GM18951 (cell line): Measurements from ENCODE around the gene HIVEP3.

Source experiments
- POLR2A ChIP-seq: IDR thresholded peaks from 4 replicates; pipeline ENCODE4 v1.6.1; 2011; ENCODE audit warnings: mild to moderate bottlenecking; ENCODE audit not compliant: insufficient read length, insufficient read depth; ENCODE audit errors: extremely low read depth
- in situ Hi-C: fragments of 300-500 bp; cut with MboI; formaldehyde crosslinking; loops from one replicate; pipeline ENCODE4 v1.12.0; 2022; ENCODE audit warnings: low sequenced_read_pairs, mixed read lengths, inconsistent platforms; ENCODE audit not compliant: unreplicated experiment

The HIVEP3 gene

DNA sequence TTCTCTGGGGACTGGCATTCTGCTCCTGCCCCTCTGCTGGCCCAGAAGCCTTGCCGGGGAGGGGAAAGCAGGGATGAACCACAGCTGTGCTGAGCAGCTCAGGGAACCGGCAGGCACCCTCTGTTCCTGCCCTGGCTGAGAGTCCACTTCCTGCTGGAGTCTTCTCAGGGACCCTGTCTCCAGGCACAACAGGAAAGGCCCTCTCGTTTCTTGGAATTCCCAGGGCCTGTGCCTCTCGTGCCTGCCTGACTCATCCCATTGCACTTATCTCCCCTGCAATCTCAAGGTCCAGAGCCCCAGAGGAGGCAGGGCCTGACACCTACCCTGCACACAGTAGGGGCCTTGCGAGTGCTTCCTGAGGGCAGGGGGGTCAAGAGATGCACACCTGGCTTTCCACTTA is 433.1 kb downstream of the HIVEP3 start:
- TF ChIP-seq POLR2A, result no peak
- in situ Hi-C loops, result no loop called here

DNA sequence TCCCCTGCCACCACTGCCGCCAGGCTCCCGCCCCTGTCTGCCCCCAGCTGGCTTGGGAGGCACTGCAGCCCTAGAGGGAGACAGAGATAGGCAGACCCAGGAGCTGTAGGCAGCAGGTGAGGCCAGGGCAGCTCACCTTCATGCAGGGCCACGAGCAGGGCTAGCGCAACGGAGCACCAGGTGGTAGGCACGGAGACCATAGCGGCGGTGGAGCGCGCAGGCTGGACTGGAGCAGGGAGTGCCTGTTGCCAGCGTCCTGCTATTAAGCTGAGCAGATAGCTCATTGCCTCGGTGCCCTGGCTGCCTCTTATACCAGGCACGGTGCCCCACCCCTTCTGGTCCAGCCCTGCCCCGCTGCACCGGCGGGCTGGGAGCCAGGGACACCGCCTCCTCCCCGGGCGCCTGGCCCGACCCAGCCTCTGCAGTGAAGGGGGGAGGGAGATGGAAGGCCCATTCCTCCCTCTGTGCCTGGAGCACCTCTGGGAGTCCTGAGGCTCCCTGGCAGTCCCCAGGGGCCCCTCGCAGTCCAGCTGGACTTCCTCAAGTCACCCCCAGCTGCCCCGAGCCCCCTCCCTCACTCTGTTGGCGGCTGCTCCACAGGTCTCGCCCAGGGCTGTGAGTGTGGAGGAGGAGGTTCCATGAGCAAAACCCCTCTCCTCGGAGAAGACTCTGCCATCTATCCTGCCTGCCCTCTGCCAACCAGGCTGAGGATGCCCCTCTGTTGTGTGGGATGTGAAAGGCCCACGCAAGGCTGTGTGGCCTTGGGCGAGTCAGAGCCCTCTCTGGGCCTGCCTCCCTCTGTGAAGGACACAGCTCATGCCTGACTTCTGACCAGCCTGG is 434.1 kb downstream of the HIVEP3 start, which contains the start of gene EDN2:
TSS of gene EDN2 (minus strand) at position 282 of the 840 bp plus-strand sequence. CDS start at position 200, 82 bp downstream.
- TF ChIP-seq POLR2A, result no peak
- in situ Hi-C loops, result no loop called here

DNA sequence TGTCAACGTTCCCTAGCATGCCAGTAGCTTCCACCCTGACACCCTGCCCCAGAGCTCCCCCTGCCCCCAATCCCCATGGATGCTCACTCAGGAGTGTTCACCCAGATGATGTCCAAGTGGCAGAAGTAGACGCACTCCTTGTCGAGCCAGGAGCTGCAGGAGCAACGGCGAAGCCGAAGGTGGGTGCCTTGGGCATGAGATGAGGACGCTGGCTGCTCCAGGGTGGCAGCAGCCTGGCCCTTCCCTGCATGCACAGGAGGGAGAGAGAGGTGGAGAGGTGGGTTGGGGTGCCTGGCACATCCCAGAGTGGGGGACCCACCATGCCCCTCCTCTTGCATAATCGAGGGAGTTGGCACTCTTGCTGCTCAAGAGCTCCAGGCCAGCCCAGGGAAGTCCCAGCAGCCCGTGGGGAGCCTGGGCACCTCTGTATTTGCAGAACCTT is 434.7 kb downstream of the HIVEP3 start:
- TF ChIP-seq POLR2A, result no peak
- in situ Hi-C loops, result no loop called here

- in situ Hi-C loops, result no loop called here
- TF ChIP-seq POLR2A, result no peak
Observed at GRCh38 chr1:41483001-41483850, 435.5 kb downstream of the HIVEP3 start.

DNA sequence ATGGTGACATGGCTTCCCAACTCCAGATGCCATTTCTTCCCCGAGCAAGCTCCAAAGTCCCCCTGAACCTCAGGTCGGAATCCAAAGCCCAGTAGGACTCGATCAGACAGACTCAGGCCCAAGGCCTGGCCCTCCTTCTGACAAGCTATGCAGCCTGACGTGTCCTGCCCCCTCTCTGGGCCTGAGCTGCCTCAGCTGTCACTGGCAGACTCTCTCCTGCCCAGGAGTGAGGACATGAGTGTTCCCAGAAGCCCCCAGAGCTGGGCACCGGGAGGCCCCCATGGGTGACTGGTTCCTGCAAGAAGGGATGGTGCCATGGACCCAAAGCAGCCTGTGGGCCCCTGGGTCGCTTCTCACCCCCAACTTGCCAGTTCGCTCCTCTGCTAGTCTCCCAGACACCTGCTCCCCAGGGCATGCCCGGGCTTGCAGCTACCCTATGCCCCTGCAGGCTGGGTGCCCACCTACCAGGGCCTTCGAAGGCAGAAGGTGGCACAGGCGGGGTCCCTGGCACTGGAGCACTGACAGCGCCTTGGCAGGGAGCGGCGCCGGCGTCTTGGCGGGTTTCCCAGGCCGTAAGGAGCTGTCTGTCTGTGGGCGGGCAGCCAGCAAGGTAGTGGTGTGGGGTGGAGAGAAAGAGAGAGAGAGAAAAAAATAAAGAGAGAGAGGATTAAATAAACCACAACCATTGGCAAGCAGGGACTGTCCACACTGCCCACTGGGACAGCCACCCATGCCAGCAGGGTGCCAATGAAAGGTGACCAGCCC is 436.5 kb downstream of the HIVEP3 start:
- in situ Hi-C loops, result no loop called here

GRCh38 chr1:41481109-41481775 is 437.5 kb downstream of the HIVEP3 start:
- in situ Hi-C loops, result no loop called here
- no peak for TF ChIP-seq POLR2A

More for the DNA sequence above, 436.5 kb downstream of the HIVEP3 start:
- TF ChIP-seq POLR2A, result no peak

DNA sequence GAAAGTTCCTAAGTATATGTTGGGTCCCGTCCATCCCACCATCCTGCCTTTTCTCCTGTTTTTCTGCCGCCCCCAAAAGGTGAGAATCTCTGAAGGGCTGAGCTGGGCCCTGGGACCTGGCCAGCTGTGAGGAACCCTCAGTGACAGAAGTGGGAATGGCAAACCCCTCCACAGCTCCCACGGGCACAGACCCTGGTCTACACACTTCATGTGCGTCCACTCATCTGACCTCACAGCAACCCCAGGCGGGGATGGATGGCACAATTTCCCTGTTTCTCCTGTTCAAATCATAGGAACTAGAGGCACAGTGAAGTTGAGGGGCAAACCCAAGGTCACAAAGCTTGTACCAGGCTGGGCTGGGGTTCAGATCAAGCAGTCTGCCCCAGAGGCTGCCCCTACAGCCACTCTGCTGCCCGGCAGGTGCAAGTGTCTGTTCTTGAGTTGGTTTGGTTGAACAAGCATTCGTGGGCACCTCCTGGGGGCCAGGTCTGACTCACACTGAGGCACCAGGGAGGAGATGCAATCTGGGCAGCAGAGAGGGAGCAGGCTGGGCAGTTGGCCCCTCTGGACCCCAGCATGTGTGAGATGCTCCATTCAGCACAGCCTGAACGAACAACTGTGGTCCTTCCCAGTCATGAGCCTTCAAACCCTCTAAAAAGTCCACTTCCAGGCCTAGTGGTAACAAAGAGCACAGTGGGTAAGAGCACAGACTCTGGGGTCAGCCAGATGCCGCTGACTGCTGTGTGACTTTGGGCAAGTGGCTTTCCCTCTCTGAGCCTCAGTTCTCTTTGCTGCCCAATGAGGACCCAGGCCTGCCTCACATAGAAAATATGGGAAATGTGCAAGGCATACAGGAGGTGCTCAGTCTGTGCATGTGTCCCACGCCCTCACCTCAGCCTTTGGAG is 438.3 kb downstream of the HIVEP3 start:
- in situ Hi-C loops, result no loop called here
- TF ChIP-seq POLR2A, result no peak

DNA sequence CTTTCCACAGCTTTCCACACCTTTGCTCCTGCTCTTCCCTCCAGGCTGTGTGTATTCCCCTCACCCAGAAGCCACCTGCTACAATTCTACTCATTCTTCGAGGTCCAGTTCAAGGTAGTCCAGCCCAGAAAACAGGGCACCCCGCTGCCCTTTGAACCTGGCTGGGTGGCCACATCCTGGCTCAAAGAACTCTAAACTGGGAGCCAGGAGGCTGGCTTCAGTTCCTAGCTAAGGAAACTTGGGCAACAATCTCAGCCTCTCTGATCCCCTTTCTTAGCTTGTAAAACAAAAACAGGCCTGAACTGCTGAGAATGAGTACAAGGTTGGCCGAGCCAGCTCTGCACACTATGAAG is 438.9 kb downstream of the HIVEP3 start:
- TF ChIP-seq POLR2A, result no peak
- in situ Hi-C loops, result no loop called here

- no peak for TF ChIP-seq POLR2A
Observed at GRCh38 chr1:41479000-41479807, 439.5 kb downstream of the HIVEP3 start.

GRCh38 chr1:41478118-41478748 is 440.5 kb downstream of the HIVEP3 start:
- TF ChIP-seq POLR2A, result no peak

More at GRCh38 chr1:41479000-41479807, 439.5 kb downstream of the HIVEP3 start:
- in situ Hi-C loops, result no loop called here

More at GRCh38 chr1:41478118-41478748, 440.5 kb downstream of the HIVEP3 start:
- in situ Hi-C loops, result no loop called here
